GM12874 (cell line): ENCODE measurements around the gene CDH4.

Experiments
- TF ChIP-seq, protein P1 (sequence below): IDR thresholded peaks from 2 replicates; pipeline ENCODE4 v1.5.1; 2011; ENCODE audit warnings: low read depth, mild to moderate bottlenecking, control low read depth, low read length, moderate library complexity; ENCODE audit not compliant: insufficient read depth

CDH4 gene

DNA sequence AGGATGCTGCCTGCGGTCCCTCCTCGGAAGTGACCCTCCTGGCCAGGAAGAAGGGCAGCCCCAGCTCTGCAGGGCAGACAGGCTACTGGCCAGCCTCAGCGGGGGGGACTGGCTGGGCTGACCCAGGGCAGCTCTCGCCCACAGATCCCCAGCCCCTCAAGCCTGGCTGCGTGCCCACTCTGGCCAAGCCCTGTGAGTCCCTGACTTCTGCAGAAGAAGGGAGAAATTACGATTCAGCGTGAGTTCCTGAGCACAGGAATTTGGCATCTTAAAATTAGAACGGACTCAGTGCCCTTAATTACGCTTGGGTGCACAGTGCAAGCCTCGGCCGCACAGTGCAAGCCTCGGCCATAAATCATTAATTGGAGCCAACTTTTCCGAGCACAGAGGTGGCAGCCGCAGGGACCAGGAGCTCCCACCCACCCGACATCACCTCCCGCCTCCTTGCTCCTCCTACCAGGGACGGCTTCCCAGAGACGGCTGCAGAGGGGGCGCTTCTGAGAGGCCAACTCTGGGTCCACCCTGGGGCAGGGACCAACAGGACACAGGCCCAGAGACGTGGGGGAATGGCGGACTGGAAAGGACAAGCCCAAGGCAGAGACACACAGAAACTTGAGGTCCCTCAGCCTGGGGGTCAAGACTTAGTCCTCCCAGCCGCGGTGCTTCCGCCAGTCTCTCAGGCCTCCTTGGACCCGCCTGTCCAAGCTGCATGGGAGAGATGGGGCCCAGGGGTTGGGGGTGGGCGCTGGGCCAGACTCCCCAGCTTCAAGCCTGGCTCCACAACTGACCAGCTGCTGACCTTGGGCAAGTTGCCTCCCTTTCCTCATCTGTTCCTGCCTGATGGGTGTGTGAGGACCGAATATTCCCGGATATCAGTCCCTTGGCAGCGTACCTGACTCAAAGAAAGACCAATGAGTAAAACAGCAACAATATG is 648.2 kb downstream of the CDH4 start:
- TF ChIP-seq, protein P1, sequence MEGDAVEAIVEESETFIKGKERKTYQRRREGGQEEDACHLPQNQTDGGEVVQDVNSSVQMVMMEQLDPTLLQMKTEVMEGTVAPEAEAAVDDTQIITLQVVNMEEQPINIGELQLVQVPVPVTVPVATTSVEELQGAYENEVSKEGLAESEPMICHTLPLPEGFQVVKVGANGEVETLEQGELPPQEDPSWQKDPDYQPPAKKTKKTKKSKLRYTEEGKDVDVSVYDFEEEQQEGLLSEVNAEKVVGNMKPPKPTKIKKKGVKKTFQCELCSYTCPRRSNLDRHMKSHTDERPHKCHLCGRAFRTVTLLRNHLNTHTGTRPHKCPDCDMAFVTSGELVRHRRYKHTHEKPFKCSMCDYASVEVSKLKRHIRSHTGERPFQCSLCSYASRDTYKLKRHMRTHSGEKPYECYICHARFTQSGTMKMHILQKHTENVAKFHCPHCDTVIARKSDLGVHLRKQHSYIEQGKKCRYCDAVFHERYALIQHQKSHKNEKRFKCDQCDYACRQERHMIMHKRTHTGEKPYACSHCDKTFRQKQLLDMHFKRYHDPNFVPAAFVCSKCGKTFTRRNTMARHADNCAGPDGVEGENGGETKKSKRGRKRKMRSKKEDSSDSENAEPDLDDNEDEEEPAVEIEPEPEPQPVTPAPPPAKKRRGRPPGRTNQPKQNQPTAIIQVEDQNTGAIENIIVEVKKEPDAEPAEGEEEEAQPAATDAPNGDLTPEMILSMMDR = no peak

DNA sequence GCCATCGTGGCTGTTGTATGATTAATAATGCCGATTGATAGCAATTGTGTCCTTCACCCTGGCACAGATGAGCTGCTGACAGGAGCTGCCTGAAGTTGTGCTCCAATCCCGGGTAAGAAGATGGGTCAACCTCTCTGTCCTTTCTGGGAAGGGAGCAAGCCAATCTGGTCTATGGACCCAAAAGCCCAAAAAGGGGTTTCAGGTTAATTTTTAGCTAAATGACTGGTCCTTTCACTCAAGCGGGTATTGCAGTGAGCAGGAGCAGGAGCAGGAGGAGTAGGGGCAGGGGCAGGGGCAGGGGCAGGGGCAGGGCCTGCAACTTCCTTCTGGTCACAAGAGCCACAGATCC is 648.9 kb downstream of the CDH4 start:
- TF ChIP-seq, protein P1 = no peak

DNA sequence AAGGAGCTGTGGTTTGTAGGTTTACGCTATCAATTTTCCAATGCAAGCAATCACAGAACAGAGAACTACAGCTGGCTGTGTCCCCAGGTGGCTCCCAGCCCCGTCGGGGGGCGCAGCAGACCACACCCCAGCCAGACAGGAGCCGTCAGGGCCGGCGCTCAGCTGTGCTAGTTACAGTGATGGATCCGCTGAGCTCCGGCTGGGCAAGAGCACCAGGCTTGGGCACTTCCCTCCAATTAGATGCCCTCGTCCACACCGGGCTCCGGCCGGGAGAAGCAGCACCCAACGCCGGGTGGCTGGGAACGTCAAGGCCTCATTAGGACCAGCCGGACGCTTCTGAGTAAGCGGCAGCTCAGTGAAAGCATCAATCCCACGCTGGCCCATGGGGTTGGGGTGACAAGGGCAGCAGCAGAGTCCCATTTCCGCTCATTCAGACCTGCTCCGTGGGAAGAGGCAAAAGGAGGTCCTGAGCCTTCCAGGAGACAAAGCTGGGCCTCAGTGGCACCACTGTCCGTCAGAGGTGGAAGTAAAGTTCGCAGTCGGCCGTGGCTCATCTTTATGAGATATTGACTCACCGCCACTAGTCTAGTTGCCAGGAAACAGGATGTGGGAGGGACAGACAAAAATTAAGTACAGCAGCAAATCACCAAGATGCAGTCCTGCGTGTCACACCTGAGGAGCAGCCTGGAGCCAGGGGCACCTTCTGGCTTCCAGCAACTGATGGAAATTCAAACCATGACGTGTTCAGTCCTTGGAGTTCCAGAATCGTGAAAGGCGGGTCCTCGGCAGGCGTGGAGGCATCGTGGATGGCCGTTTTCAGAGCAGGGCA is 649.5 kb downstream of the CDH4 start:
- TF ChIP-seq, protein P1 = no peak

DNA sequence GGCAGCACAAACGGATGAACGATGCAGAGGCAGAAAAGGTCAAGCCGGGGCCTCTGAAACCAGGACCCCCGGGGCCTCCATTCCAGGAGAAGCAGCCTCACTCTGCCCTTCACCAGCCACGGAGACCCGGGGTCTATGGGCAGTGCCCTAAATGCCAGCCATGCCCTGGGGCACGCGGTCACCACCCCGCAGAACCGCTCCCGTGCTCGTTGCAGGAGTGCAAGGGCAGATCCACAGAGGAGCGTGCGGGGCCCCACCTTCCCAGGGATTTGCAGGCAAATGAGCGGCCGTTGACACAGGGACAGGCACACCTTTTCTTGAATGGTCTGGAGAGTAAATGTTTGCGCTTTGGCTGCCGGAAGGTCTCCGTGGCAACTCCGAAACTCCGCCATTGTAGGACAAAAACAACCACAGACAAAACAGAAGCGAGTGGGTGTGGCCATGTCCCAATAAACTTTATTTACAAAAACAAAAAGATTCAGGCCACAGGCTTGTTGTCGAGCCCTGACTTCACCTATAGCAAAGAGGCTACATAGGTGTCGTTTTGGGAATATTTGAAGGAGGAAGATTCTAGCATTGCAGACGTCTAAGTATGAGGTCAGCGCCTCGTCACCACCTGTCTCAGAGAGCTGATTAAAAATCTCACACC is 650.3 kb downstream of the CDH4 start:
- TF ChIP-seq, protein P1 = no peak

DNA sequence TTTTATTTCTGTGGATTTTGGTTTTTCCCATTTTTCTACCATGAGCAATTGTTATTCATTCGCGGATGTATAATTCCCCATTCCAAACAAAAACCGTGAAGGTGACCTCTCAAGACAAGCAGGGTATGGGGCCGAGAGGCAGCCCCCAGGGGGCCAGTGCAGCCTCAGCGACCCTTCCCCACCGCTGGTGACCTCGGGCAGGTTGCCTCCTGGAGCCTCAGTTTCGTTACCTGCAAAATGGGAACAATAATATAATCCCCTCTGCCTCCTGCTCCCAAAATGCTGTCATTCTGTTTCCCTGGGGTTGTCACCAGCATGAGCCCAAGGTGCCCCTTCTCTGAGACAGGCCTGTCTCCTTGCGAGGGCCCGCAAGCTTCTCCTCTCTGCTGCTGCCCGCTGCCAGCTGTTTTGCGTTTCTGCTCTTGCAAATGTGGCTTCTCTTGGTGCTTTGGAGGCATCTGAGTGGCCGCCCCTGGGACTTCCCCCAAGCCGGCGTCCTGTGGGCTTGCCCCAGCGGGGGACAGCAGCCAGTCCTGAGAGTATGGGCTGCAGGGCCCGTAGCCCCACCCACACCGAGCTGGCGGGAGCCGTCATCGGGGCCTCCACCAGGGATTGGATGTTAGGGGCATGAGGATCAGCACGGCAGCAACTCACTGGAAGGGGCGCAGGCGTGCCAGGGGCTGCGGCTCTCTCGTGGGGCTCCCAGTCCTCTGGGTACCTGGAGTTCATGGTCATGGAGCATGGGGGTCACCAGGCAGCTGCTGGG is 651.7 kb downstream of the CDH4 start:
- TF ChIP-seq, protein P1 = no peak

DNA sequence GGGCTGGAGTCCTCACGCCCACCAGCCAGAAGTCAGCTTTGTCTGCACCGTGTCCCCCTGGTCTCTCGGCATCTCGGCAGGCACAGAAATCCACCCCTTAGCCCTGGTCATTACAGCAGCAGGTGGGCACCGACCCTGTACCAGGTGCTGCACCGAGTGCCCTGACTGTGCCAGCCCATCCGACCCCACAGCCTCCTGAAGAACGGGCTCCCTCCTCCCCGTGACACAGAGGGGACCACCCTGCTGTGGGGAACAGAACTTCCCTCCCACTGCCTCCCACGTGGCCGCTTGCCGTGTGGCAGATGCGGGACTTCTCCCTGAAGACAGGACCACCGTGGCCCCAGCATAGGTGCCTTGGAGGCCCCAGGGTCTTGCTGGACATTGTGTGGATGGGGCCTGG is 652.4 kb downstream of the CDH4 start:
- TF ChIP-seq, protein P1 = no peak
